HG02840 (cell line): ENCODE results near the gene CIT.

Experiments
- ATAC-seq: cut with Tn5 transposase; IDR thresholded peaks from one replicate; pipeline ENCODE4 v1.9.1; 2021; ENCODE audit warnings: mild to moderate bottlenecking, moderate library complexity, moderate number of reproducible peaks; ENCODE audit not compliant: unreplicated experiment, low FRiP score

Gene CIT

GRCh38 chr12:119807380-119807779 is 69.7 kb downstream of the CIT start:
- ATAC-seq, result no peak

DNA sequence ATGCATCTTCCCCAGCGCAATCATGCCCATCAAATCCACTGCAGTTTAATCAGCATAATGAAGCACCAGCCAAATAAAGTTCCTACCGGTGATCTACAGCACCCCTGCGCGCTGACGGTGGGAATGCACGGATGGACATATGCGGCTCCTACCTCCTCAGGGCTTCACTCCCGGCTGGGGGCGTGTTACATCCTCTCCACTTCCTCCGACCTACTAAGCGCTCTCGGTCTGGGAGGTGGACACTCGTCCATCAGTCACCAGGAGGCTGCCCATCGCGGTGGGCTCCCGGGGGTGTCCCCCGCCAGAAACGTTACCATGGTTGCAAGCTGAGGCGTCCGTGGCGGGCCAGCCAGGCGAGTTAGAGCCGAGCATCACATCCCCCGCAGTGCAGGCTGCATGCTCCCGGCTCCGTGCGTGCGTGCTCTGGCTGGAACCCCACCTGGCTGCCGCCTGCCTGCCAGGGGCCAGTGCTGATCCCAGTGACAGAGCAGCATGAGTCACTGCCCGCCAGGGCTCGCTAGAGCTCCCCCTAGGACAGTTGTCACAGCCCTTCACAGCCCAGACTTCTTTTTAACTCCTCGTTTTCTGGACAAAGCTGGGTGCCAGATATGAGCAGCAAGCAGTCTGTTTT is 73.0 kb downstream of the CIT start:
- no peak for ATAC-seq

GRCh38 chr12:119803381-119803791 is 73.7 kb downstream of the CIT start:
- no peak for ATAC-seq

DNA sequence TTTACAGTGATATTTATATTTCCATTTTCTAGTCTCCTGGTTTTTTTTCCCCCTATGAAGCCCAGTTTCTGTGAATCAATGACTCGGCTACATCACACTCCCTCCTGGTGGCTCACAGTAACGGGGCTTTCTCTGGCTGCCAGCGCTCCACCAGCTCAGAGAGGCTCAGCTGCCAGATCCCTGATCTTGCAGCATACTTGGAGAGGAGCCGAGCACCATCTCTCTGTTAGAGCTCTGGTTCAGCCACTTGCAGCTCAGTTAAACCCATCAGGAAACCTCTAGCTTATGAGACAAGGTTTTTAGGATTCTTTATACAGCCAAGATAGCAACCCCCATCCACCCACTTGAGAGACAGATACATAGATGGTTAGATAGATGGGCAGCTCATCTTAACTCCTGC is 74.6 kb downstream of the CIT start:
- ATAC-seq, result no peak

DNA sequence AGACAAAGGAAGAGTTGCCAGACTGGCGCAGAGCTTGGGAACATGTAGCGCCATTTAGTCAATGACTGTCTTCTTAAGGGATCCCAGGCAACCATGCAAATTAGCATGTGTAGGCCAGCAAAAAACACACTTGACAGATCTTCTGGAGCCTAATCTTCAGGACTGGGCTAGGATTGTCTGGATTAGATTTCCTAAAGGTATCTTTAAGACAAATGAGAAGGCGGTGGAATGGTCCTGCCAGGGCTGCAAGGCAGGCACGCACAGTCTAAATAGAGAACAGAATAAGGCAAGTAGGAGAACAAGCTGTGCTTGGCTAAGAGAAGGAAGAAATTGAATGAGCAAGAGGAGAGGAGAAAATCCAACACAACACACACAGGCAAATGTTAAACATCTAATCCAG is 80.0 kb downstream of the CIT start:
- ATAC-seq, result no peak

GRCh38 chr12:119796292-119796691 is 80.8 kb downstream of the CIT start:
- no peak for ATAC-seq

DNA sequence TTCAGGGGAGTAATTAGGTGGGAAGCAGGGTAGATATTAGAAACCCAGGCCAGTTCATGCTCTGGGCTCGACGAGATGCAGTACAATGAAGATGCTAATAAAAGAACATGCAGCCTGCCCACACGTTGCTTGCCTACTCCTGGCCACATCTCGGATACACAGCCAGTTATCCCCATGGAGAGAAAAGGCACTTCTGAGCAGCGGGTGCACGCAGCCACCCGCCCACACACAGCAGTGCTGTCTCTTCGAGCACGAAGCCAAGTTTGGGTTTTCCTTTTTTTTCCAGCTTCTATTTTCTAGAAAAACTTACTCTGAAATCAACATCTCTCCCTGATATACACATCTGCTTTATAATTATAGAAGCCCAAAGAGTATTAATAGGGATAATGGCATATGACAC is 85.7 kb downstream of the CIT start:
- ATAC-seq, result no peak

DNA sequence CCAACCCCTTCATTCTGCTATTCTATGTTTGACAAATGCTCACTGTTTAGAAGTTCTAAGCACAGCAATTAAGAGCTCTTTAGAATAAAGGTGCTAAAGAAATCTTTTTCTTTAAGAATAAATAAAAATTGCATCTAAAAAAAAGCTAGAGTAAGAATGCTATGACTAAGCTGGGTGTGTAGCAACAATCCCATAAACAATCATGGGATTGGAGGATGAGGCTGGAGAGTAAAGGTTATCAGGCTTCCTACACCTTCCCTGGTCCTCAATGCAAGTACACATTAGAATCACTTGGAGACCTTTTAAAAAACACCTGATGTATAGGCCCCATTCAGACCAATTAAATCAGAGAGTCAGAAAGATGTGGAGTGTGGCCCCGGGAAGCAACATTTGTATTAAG is 88.3 kb downstream of the CIT start:
- ATAC-seq, result no peak

GRCh38 chr12:119786539-119786938 is 90.6 kb downstream of the CIT start:
- no peak for ATAC-seq

GRCh38 chr12:119784673-119785072 is 92.4 kb downstream of the CIT start:
- ATAC-seq, result no peak

DNA sequence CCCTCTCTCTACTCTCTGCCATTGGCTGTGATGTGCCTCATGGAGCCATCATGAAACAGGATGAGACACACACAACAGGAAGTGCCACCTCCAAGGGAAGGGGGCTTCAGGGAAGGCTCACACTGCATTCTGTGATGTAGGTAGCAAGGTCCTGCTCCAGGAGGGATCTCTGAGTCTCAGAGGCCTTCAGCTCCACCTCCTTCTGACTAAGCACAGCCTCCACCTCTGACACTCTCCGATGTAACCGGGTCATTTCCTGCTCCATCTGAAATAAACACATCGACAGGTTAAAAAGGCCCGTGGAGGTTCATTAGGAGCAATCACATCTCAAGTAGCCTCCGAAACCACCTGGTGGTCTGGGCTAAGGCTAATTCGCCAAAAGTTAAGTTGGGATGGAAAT is 93.3 kb downstream of the CIT start:
- no peak for ATAC-seq

DNA sequence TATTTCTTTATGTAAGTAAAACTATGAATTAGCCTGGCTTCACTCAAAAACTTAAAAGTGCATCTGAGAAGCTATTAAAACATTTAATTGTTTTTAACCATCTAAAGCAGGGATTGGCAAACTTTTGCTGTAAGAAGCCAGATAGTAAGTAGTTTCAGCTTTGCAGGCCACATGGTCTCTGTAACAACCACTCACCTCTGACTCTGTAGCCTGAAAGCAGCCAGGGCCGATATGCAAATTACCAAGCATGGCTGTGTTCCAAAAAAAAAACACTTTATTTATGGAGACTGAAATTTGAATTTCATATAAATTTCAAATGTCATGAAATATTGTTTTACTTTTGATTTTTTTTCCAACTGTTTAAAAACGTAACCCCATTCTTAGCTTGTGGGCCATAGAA is 95.3 kb downstream of the CIT start:
- ATAC-seq, result no peak

DNA sequence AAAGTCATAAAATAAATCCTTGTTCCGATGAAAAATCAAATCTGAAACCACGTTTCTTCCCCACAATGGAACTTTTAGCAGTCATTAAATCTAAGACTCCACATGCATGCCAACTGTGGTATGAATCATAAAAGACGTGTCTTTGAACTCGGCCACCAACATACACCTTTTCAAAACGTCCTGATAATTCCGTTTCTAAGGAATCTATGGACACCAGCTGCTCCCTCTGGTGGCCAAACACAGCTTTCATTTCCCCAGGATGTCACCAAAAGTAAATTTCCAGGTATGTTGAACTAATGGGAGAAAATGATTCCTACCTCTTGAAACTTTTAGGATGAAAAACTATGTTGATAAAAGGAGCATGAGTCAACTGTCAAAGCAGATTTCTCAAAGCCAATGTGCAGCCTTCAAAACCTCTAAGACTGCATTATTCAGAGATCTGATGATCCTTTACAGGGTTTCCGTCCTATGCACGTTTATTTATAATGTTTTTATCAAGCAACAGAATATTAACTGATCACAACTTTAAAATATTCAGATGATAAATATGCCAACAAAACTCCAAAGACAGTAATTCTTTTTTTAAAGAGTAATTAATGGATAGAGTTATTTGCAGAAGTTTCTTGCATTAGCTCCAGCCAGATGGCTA is 96.2 kb downstream of the CIT start:
- no peak for ATAC-seq

DNA sequence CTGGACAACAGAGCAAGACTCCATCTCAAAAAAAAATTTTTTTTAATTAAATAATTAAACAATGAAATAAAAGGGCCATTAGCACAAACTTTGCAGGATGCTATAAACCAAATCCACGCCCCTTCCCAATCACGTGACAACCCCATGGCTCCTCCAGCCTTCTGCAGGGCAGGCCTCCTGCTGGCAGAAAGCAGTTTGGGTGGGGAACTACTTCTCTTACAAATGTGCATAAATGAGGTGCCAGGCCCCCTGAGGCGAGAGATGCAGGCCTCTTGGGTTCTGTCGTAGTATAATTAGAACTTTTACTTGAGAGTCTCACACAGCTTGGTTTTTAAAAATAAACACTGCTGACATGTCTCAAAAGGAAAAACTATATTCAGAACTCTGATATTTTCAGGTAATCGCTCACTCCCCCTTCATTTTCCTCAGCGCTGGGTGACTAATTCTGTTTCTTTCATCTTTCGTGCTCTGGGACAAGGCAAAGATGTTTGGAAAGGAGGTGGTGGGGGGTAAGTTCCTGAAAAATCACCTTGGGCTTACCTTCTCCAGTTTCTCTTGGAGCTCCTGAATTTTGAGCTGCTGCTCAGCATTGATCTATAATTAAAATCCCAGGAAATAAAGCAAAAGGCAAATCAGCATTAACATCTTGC is 101.7 kb downstream of the CIT start:
- no peak for ATAC-seq

- ATAC-seq, result no peak
These were observed 104.7 kb downstream of the CIT start for GRCh38 chr12:119772431-119772830.

DNA sequence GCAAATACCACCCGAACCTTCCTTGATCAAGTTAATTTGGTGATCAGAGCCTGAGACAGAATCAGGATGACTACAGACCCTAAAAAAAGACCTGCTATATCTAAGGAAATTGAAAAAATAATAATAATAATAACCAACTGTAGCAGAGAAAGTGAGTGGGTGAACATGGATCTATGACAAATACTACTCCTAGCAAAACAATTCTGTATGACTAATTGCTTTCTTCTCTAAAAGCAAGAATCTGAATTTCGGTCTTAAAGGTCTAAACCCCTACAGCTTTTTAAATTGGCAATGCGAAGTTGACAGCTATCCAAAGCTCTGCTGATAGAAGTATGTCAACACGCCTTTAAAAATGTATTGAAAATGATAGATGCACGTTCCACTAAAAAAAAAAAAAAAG is 107.0 kb downstream of the CIT start:
- ATAC-seq, result no peak

- no peak for ATAC-seq
These were observed 114.5 kb downstream of the CIT start for GRCh38 chr12:119762619-119763018.

DNA sequence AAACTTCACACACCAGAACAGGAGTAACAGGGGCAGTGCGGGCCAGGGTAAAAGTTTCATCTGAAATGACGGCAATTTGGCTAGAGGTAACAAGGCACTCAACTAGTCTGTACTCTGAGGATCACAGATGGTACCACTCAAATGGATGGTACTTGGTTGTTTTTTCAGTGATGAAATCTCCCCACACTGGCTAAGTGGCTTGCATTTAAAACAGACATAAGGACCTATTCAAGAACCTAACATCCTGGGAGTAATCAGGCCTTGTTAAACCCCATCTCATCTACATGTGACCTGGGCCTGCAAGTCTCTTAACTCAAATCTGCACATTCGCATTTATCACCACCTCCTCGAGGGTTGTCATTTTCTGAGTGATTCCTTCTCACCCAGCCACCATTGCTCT is 118.4 kb downstream of the CIT start:
- ATAC-seq, result no peak

DNA sequence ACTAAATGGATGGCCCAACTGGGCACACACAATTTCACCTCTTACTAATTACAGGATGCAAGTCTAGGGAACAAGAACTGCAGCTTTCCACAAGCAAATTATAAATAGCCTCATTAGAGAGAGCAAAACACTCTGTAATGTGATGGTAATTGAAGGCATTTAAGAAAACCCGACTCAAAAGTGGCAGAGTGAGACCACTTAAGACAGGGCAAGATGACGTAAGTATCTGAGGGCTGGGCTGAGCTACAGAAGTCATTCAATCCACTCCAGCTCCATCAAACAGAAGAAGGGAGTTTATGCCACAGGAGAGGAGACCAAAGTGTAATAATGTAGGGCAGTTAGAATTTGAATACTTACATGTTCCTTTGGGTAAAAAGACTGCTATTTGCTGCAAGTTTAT is 118.9 kb downstream of the CIT start:
- no peak for ATAC-seq

DNA sequence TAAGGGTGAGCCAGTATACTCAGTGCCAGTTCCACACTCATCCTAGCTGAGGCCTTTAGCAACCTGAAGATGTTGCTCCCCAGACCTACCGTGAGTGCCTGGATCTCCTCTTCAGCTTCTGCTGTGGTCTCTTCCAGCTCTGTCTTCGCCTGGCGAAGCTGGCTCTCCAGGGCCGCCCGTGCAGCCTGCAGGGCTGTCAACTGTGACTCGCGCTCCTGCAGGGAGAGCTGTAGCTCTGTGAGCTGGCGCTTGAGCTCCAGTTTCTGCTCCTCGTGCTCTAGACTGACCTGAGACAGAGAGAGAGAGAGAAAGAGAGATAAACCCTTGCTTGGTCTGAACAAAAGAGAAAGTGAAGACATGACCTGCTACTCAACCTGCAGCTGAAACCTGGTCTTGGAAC is 125.2 kb downstream of the CIT start:
- ATAC-seq, result no peak

DNA sequence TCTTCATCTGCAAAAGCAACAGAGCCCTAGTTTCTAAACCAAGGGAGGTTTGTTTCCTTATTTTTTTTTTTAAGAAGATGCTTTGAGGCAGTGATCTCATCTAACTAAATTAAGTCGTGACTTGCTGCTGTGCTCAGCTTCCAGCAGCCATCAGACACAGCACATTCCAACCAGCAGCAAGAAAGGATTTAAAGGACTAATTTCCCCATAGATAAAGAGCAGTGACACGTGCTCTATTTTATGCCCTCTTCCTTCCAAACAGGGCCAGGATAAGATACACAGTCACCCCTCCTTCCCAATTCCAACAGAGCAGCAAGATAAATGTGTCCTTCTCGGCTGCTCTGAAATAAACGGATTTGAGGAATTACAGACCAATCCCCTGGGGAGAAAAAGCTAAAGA is 127.5 kb downstream of the CIT start:
- ATAC-seq, result no peak

DNA sequence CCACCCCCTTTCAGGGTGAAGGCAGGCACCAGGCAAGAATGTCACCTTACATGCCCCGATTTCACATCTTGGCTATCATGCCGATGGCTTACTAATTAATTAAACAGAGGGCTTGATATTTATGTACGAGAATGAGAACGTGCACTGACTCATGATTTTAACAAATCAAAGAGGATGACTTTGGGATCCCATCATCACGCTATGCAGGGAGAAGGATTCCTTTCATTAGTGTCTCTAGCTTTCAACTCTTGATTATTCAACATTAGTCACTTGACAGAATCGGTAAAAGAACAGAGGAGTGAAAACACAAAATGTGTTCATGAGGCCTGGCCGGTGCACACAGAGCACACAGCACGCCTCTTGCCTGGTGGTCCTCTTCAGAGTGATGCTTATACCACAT is 128.6 kb downstream of the CIT start:
- no peak for ATAC-seq
